MCF 10A (cell line): Measurements from ENCODE around the gene PRR22. TPM values are rescaled to one million over a fixed set of nuclear protein-coding genes. Genes with fewer than 3 reads are reported as not detected.

Experiments
- BruUV-seq: library from RNA; stranded (reverse); fragments of 400-500 nt; replicated peaks from 2 replicates; lab custom pipeline; 2021; lab: Mats Ljungman, UMichigan
- CTCF ChIA-PET: fragments of 300-600 bp; sonication (Branson Sonifier 250); formaldehyde crosslinking; extraction: SDS; loops from one replicate; lab custom pipeline; 2021; ENCODE audit warnings: antibody characterized with exemption, inconsistent platforms; lab: Yijun Ruan, JAX
- POLR2A ChIA-PET: fragments of 300-600, 350-650 bp; sonication (Branson Sonifier 250); formaldehyde crosslinking; extraction: SDS; loops from one replicate; lab custom pipeline; 2020; ENCODE audit warnings: antibody characterized with exemption, inconsistent platforms; lab: Yijun Ruan, JAX
- DNase-seq: peaks from one replicate; pipeline ENCODE4 v3.0.0-alpha.2; 2018; ENCODE audit not compliant: unreplicated experiment
- H3K27ac Mint-ChIP-seq: one replicate; pipeline ENCODE4 v1.8.0; 2022; ENCODE audit warnings: mild to moderate bottlenecking, low read depth, mixed read lengths; ENCODE audit not compliant: unreplicated experiment
- H3K27me3 Mint-ChIP-seq: one replicate; pipeline ENCODE4 v1.8.0; 2022; ENCODE audit warnings: mixed read lengths; ENCODE audit not compliant: insufficient read depth, unreplicated experiment
- H3K36me3 Mint-ChIP-seq: one replicate; pipeline ENCODE4 v1.8.0; 2022; ENCODE audit warnings: mild to moderate bottlenecking, moderate library complexity, mixed read lengths; ENCODE audit not compliant: insufficient read depth, unreplicated experiment
- H3K4me1 Mint-ChIP-seq: one replicate; pipeline ENCODE4 v1.8.0; 2022; ENCODE audit warnings: mixed read lengths; ENCODE audit not compliant: insufficient read depth, unreplicated experiment
- H3K4me3 Mint-ChIP-seq: one replicate; pipeline ENCODE4 v1.8.0; 2022; ENCODE audit warnings: mild to moderate bottlenecking, moderate library complexity, mixed read lengths; ENCODE audit not compliant: unreplicated experiment
- H3K9me3 Mint-ChIP-seq: one replicate; pipeline ENCODE4 v1.8.0; 2022; ENCODE audit warnings: mixed read lengths; ENCODE audit not compliant: unreplicated experiment
- intact Hi-C: fragments of 100-400 bp; cut with micrococcal nuclease; formaldehyde crosslinking; loops from 2 replicates; pipeline ENCODE4 v1.14.1; 2022
- total RNA-seq: library from RNA; stranded (reverse); gene quantifications from 2 replicates; pipeline ENCODE4 v1.2.3, GENCODE V29; 2022
- TF ChIP-seq, protein P1 (sequence below): fragments of 200-600 bp; IDR thresholded peaks from one replicate; pipeline ENCODE4 v1.8.0; 2022; ENCODE audit warnings: antibody characterized with exemption, mild to moderate bottlenecking; ENCODE audit not compliant: unreplicated experiment

The PRR22 gene
- total RNA-seq, 1 experiment from 2014 or later: 9.4 TPM

DNA sequence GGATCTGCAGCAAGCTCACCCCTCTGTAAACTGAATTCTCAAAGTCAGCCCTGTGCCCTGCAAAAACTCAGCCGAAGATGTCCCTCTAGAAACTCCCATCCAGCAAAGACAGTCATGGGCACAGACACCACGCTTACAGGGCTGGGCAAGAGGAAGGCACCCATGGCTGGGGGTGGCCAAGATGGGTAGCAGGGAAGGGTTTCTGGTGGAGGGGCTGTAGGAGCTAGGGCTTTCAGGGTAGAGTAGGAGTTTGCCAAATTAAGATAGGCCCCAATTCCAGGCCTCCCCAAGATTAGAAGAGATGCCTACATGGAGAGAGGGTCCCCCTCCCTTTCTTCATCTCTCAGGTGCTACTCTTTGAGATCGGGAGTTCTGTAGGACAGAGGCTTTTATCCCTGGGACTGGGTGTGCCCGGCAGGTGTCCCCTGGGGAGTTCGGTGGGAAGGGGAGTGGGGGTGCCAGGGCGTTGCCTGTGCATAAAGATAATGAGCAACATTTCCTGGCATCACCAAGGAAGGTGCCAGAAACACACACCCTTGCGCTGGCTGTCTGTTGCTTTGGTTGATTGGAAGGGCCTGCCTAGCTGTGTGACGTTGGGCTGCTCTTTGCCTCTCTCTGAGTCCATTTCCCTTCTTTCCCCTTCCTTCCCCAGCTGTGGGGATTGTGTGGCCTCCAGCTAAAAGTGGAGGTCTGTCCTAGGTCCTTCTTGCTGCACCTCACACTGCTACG lies 29.7 kb upstream of the PRR22 start:
- CTCF ChIA-PET: interaction anchor here (1.5 kb wide), 1 partner anchor 10 kb away, joined by 3 read pairs; the partner anchor contains the start of gene NRTN
- Mint-ChIP-seq H3K9me3 (no peaks in the 10 kb centered on the region), H3K36me3 (no peaks in the 10 kb centered on the region), H3K4me1 (peaks cover 8% of the 10 kb centered on the region), H3K27me3 (peaks cover 39% of the 10 kb centered on the region), H3K4me3 (no peak overlapping the region), H3K27ac (no peak overlapping the region)
- intact Hi-C loops: no loop called here
- TF ChIP-seq, protein P1, sequence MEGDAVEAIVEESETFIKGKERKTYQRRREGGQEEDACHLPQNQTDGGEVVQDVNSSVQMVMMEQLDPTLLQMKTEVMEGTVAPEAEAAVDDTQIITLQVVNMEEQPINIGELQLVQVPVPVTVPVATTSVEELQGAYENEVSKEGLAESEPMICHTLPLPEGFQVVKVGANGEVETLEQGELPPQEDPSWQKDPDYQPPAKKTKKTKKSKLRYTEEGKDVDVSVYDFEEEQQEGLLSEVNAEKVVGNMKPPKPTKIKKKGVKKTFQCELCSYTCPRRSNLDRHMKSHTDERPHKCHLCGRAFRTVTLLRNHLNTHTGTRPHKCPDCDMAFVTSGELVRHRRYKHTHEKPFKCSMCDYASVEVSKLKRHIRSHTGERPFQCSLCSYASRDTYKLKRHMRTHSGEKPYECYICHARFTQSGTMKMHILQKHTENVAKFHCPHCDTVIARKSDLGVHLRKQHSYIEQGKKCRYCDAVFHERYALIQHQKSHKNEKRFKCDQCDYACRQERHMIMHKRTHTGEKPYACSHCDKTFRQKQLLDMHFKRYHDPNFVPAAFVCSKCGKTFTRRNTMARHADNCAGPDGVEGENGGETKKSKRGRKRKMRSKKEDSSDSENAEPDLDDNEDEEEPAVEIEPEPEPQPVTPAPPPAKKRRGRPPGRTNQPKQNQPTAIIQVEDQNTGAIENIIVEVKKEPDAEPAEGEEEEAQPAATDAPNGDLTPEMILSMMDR: no peak
- no TSS peak for BruUV-seq
- POLR2A ChIA-PET: no interaction called here
- DNase-seq: no peak

DNA sequence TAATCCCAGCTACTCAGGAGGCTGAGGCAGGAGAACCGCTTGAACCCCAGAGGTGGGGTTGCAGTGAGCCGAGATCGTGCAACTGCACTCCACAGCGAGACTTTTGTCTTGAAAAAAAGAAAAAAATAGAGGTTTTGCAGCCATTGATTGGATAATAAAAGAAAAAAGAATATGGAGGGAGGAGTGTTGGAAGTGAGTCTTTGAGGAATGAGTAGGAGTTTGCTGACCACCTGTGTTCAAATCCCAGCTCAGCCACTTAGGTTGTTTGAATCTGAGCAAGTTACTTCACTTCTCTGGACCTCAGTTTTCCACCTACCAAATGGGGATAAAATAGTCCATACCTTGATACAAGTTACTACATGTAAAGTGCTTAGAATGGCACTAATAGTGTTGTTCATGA lies 26.6 kb upstream of the PRR22 start:
- intact Hi-C loops: no loop called here
- Mint-ChIP-seq H3K9me3 (no peaks in the 10 kb centered on the region), H3K36me3 (peaks cover 9% of the 10 kb centered on the region), H3K27ac (no peak overlapping the region), H3K4me3 (no peak overlapping the region), H3K27me3 (peaks cover 13% of the 10 kb centered on the region), H3K4me1 (peaks cover 8% of the 10 kb centered on the region)
- DNase-seq: no peak
- ChIA-PET POLR2A (no interaction called here), CTCF (no interaction called here)
- BruUV-seq: no TSS peak
- TF ChIP-seq, protein P1: no peak

DNA sequence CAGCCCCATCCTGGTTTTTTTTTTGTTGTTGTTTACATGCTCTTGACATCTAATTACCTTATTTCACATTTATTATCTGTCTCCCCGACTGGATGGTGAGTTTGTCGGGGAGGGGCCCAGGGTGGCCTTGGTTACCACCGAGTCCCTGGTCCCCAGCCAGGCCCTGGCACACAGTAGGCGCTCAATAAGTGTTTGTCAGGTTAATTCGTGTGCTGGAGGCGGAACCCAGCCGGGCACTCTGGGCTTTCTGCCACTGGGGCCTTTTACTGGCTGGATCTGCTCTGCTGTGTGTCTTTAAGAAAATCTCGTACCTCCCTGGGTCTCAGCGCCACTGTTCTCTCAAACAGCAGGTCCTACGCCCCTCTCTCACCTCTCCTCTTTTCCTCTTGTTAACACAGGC lies 24.9 kb upstream of the PRR22 start:
- ChIA-PET POLR2A (interaction anchor here (1.6 kb wide), 1 partner anchor 83 kb away, joined by 3 read pairs; no protein-coding TSS in a partner anchor), CTCF (interaction anchor here (1.4 to 4.3 kb wide), 2 partner anchors 14 to 158 kb away, joined by 4 to 25 read pairs; no protein-coding TSS in a partner anchor)
- peaks cover 9% of the 10 kb centered on the region for H3K36me3 Mint-ChIP-seq
- H3K4me1 Mint-ChIP-seq: peaks cover 2% of the 10 kb centered on the region
- TSS peak; percentile 82 for BruUV-seq
- intact Hi-C loops: loop anchor here (10.0 kb wide), 1 partner anchor 175 kb away; no protein-coding TSS in a partner anchor
- no peak for DNase-seq
- no peak overlapping the region for H3K4me3 Mint-ChIP-seq
- H3K27ac Mint-ChIP-seq: peak overlapping the region; percentile 66
- H3K9me3 Mint-ChIP-seq: no peaks in the 10 kb centered on the region
- TF ChIP-seq, protein P1: no peak
- H3K27me3 Mint-ChIP-seq: no peaks in the 10 kb centered on the region

DNA sequence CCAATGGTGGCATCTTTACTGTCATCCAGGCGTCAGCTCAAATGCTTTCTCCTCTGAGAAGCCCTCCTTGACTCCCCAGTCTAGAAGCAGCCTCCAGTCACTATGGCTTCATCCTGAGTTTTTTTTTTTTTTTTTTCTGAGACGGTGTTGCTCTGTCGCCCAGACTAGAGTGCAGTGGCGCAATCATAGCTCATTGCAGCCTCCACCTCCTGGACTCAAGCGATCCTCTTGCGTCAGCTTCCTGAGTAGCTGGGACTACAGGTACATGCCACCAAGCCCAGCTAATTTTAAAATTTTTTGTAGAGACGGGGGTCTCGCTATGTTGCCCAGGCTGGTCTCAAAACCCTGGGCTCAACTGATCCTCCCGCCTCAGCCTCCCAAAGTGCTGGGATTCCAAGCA lies 24.5 kb upstream of the PRR22 start:
- H3K4me1 Mint-ChIP-seq: no peaks in the 10 kb centered on the region
- CTCF ChIA-PET: interaction anchor here (0.9 to 4.3 kb wide), 4 partner anchors 11 to 159 kb away, joined by 4 to 25 read pairs (median 6); no protein-coding TSS in a partner anchor
- intact Hi-C loops: loop anchor here (10.0 kb wide), 1 partner anchor 176 kb away; no protein-coding TSS in a partner anchor
- H3K4me3 Mint-ChIP-seq: no peak overlapping the region
- H3K9me3 Mint-ChIP-seq: no peaks in the 10 kb centered on the region
- no TSS peak for BruUV-seq
- TF ChIP-seq, protein P1: no peak
- peaks cover 9% of the 10 kb centered on the region for H3K36me3 Mint-ChIP-seq
- H3K27me3 Mint-ChIP-seq: no peaks in the 10 kb centered on the region
- peak overlapping the region; percentile 66 for H3K27ac Mint-ChIP-seq
- peak; percentile 87 for DNase-seq
- POLR2A ChIA-PET: interaction anchor here (0.7 to 1.6 kb wide), 2 partner anchors 18 to 83 kb away, joined by 3 read pairs; no protein-coding TSS in a partner anchor
